Suprapubic skin (tissue), 4 donors: ENCODE measurements around the gene LBHD1. TPM values are rescaled to one million over a fixed set of nuclear protein-coding genes. Genes with fewer than 3 reads are reported as not detected.

Source experiments
- DNase-seq, 2 donors: peaks; one replicate each; pipeline ENCODE4 v3.0.0-alpha.2; 2019; ENCODE audit warnings: low spot score in 2 of 2
- H3K27ac ChIP-seq: fragments of 200-600 bp; sonication (generic); one replicate; pipeline ENCODE4 v1.5.1; 2019
- H3K27me3 ChIP-seq: fragments of 200-600 bp; sonication (generic); one replicate; pipeline ENCODE4 v1.5.1; 2019
- H3K36me3 ChIP-seq: fragments of 200-600 bp; sonication (generic); one replicate; pipeline ENCODE4 v1.5.1; 2019
- H3K4me1 ChIP-seq: fragments of 200-600 bp; sonication (generic); one replicate; pipeline ENCODE4 v1.5.1; 2019
- H3K4me3 ChIP-seq: fragments of 200-600 bp; sonication (generic); one replicate; pipeline ENCODE4 v1.5.1; 2019; ENCODE audit warnings: mild to moderate bottlenecking
- H3K9me3 ChIP-seq: fragments of 200-600 bp; sonication (generic); one replicate; pipeline ENCODE4 v1.5.1; 2019
- CTCF ChIP-seq, 2 donors: fragments of 200-600 bp in 1 of 2; fragments of 450-650 bp in 1 of 2; sonication (generic) in 1 of 2; IDR thresholded peaks; one replicate each; pipeline ENCODE4 v1.5.1; 2016 to 2019; ENCODE audit warnings: antibody characterized with exemption in 2 of 2, mild to moderate bottlenecking in 1 of 2, moderate library complexity in 1 of 2
- EP300 ChIP-seq: sonication (generic); formaldehyde crosslinking; IDR thresholded peaks from one replicate; pipeline ENCODE4 v1.6.1; 2017; ENCODE audit warnings: antibody characterized with exemption
- POLR2A ChIP-seq, 2 donors: fragments of 450-650 bp; IDR thresholded peaks; one replicate each; pipeline ENCODE4 v1.6.1; 2017; ENCODE audit warnings: antibody characterized with exemption in 2 of 2, mild to moderate bottlenecking in 2 of 2, moderate library complexity in 2 of 2
- POLR2AphosphoS5 ChIP-seq, 3 donors: sonication (generic); formaldehyde crosslinking; IDR thresholded peaks; one replicate each; pipeline ENCODE4 v1.6.1; 2017; ENCODE audit warnings: antibody characterized with exemption in 3 of 3
- WGBS: methylation state at CpG from one replicate; pipeline ENCODE4 v1.1.5; 2018; 5-methylcytosine and 5-hydroxymethylcytosine counted together
- total RNA-seq, 4 donors: library from RNA; depleted of rRNA; stranded (reverse); fragments of >200 nt; gene quantifications; one replicate each; pipeline ENCODE4 v1.1.0, GENCODE V29; 2016

LBHD1 gene
- total RNA-seq, 4 donors from 2014 or later: 1.7 to 8.7 (median 3.3) TPM

DNA sequence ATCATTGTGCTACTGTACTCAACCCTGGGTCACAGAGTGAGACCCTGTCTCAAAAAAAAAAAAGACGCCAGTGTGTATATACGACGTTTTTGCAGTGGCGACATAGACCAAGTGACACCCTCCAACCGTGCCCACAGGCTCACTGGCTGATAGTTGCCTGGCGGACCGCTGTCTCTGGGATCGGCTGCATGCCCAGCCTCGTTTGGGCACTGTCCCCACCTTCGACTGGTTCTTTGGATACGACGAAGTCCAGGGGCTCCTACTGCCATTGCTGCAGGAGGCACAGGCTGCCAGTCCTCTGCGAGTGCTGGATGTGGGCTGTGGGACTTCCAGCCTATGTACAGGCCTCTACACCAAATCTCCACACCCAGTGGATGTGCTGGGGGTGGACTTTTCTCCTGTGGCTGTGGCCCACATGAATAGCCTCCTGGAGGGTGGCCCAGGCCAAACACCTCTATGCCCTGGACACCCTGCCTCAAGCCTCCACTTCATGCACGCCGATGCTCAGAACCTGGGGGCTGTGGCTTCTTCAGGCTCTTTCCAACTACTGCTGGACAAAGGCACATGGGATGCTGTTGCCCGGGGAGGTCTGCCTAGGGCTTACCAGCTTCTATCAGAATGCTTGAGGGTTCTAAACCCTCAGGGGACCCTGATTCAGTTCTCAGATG lies 5.7 kb downstream of the LBHD1 start:
- 51% methylated on average over 8 of the region's 16 CpGs for WGBS
- DNase-seq: no peak
- Histone ChIP-seq H3K4me3 (peak overlapping the region; percentile 69), H3K9me3 (no peaks in the 10 kb centered on the region), H3K27ac (peak overlapping the region; percentile 88), H3K4me1 (peaks cover 55% of the 10 kb centered on the region), H3K27me3 (no peaks in the 10 kb centered on the region), H3K36me3 (peaks cover 20% of the 10 kb centered on the region)
- TF ChIP-seq EP300: no peak
- no peak for TF ChIP-seq CTCF (IDR thresholded peaks at IDR 0.05)
- no peak for TF ChIP-seq POLR2AphosphoS5 (IDR thresholded peaks at IDR 0.05)
- TF ChIP-seq POLR2A (IDR thresholded peaks at IDR 0.05): no peak

DNA sequence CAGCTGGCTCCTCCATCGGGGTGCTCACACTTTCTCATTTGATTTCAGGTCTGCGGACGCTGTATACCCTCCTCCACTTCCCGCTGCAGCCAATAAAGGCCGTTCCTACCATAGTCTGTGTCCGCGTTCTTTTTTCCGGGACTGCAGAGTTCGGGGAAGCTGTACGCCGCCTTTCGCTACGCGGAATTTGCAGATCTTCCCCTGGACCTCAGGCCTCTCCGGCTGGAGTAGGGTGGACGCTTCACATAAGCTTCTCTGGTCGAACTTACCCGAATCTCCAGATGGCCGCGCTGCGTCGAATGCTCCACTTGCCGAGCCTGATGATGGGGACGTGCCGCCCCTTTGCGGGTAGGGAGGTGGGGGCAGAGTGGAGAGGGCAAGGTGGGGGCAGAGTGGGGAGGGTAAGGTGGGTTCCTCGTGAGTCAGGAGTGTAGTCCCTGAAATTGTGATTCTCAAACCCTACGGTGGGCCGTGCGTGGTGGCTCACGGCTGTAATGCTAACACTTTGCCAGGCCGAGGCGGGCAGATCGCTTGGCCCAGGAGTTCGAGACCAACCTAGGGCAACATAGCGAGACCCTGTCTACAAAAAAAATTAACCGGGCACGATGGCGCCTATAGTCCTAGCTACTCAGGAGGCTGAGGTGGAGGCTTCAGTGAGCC lies 6.3 kb downstream of the LBHD1 start:
- Histone ChIP-seq H3K4me1 (peaks cover 51% of the 10 kb centered on the region), H3K4me3 (peak overlapping the region; percentile 69), H3K27ac (peak overlapping the region; percentile 88), H3K27me3 (no peaks in the 10 kb centered on the region), H3K36me3 (peaks cover 20% of the 10 kb centered on the region), H3K9me3 (no peaks in the 10 kb centered on the region)
- DNase-seq: peak; percentile 84 to 85
- TF ChIP-seq POLR2A (IDR thresholded peaks at IDR 0.05) (no peak), POLR2AphosphoS5 (IDR thresholded peaks at IDR 0.05) (peak in 1 of 3 donors; percentile 0)
- WGBS: 7% methylated on average over 38 of the region's 39 CpGs

- peak within 1 kb of the TSS; percentile 69 for H3K4me3 ChIP-seq
- WGBS: no CpG with 5 or more reads among the region's 47 CpGs
Observed at GRCh38 chr11:62665075-62665598, 6.9 kb downstream of the LBHD1 start, which contains the start of the genes C11orf98 and CSKMT. TSS of gene C11orf98 (minus strand) at chr11:62665210. CDS start at chr11:62665169, 41 bp downstream. TSS of gene CSKMT (plus strand) at chr11:62665312. CDS start at chr11:62665880, 568 bp downstream.

GRCh38 chr11:62664405-62665074 lies 7.5 kb downstream of the LBHD1 start:
- peaks cover 39% of the 10 kb centered on the region for H3K4me1 ChIP-seq
- peak overlapping the region; percentile 69 for H3K4me3 ChIP-seq
- WGBS: 7% methylated on average over 18 of the region's 36 CpGs
- peaks cover 20% of the 10 kb centered on the region for H3K36me3 ChIP-seq
- DNase-seq: no peak
- no peaks in the 10 kb centered on the region for H3K9me3 ChIP-seq
- H3K27me3 ChIP-seq: no peaks in the 10 kb centered on the region
- peak overlapping the region; percentile 88 for H3K27ac ChIP-seq
- TF ChIP-seq POLR2A (IDR thresholded peaks at IDR 0.05): no peak
- no peak for TF ChIP-seq CTCF (IDR thresholded peaks at IDR 0.05)
- no peak for TF ChIP-seq EP300
- TF ChIP-seq POLR2AphosphoS5 (IDR thresholded peaks at IDR 0.05): no peak

More at GRCh38 chr11:62665075-62665598, 6.9 kb downstream of the LBHD1 start, which contains the start of the genes C11orf98 and CSKMT:
- no peaks in the 10 kb centered on the region for H3K27me3 ChIP-seq
- no peaks in the 10 kb centered on the region for H3K9me3 ChIP-seq
- peaks cover 20% of the 10 kb centered on the region for H3K36me3 ChIP-seq
- DNase-seq: peak; percentile 96 to 98
- TF ChIP-seq CTCF (IDR thresholded peaks at IDR 0.05): no peak
- peak; percentile 93 to 98 for TF ChIP-seq POLR2A (IDR thresholded peaks at IDR 0.05)
- peak; percentile 70 to 95 (median 91) for TF ChIP-seq POLR2AphosphoS5 (IDR thresholded peaks at IDR 0.05)
- TF ChIP-seq EP300: no peak
- H3K4me1 ChIP-seq: peaks cover 45% of the 10 kb centered on the region
- H3K27ac ChIP-seq: peak within 1 kb of the TSS; percentile 88

- H3K4me1 ChIP-seq: peaks cover 12% of the 10 kb centered on the region
- TF ChIP-seq CTCF (IDR thresholded peaks at IDR 0.05) (no peak), POLR2AphosphoS5 (IDR thresholded peaks at IDR 0.05) (no peak), EP300 (no peak), POLR2A (IDR thresholded peaks at IDR 0.05) (no peak)
- H3K36me3 ChIP-seq: no peaks in the 10 kb centered on the region
- H3K27me3 ChIP-seq: no peaks in the 10 kb centered on the region
- no peaks in the 10 kb centered on the region for H3K9me3 ChIP-seq
- WGBS: 57% methylated on average over 5 of the region's 5 CpGs
- no peak for DNase-seq
- no peak overlapping the region for H3K4me3 ChIP-seq
- no peak overlapping the region for H3K27ac ChIP-seq
Observed at GRCh38 chr11:62656796-62657429, 15.2 kb downstream of the LBHD1 start.
